ENCODE measurements around the gene SIRT4.

DNA sequence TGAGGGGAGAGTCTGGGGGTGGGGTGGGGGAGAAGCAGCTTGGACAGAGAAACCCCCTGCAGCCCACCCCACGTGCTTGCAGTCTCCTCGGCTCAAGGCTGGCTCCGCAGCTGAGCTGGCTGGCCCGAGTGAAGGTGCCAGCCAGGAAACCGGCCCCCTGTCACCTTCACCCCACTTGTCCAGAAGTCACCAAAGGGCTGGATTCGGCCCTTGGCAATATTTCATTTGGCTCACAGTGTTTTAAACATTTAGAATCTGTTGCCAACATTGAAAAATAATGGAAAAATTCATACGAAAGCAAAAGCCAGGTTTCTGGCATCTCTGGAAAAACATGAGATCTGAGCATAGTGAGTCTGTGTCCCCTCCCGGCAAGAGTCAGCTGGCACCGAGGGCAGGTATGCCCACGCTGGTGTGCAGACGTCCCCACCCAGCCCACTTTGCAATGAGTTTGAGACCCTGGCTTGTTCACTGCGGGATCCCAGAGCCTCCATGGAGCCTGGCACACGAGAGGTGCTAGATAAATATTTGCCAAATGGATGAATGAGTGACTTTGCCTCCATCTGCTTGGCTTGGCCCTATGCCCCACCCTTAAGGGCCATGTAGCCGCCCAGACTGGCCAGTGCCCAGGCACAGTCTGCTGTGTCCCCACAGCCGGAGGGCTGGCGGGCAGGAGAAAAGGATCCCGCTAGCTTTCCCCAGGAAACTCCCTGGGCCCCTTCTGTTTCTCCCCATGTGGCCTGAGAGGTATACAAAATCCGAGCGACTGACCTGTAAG is 48.6 kb downstream of the SIRT4 start:
- TF ChIP-seq L3MBTL2 (conservative IDR thresholded peaks at IDR 0.05) (no peak), LEF1 (IDR thresholded peaks at IDR 0.05; ENCODE audit: borderline replicate concordance) (no peak), BHLHE40 (IDR thresholded peaks at IDR 0.05; ENCODE audit: borderline replicate concordance) (no peak)

Measured in HEK293T (cell line).